Activated naive CD4-positive, alpha-beta T cell treated with anti-CD3 and anti-CD28 coated beads, Interleukin-2, amount 10 ng/mL, durations not matched to agents 7 days and 5 days (primary cell): ENCODE data around the gene PPP2R1A.

Experiments used
- CTCF ChIA-PET: fragments of 350-600 bp; sonication (Branson Sonifier 250); formaldehyde crosslinking; loops from one replicate; lab custom pipeline; 2021; ENCODE audit warnings: antibody characterized with exemption; lab: Charles Lee
- DNase-seq: peaks from one replicate; pipeline ENCODE4 v3.0.0-alpha.2; 2020
- H3K27ac Mint-ChIP-seq: one replicate; pipeline ENCODE4 v1.8.0; 2021; ENCODE audit warnings: mild to moderate bottlenecking, moderate library complexity, mixed read lengths
- H3K27me3 Mint-ChIP-seq: one replicate; pipeline ENCODE4 v1.8.0; 2021; ENCODE audit warnings: mild to moderate bottlenecking, mixed read lengths
- H3K36me3 Mint-ChIP-seq: one replicate; pipeline ENCODE4 v1.8.0; 2021; ENCODE audit warnings: mixed read lengths
- H3K4me1 Mint-ChIP-seq: one replicate; pipeline ENCODE4 v1.8.0; 2021; ENCODE audit warnings: mixed read lengths
- H3K4me3 Mint-ChIP-seq: one replicate; pipeline ENCODE4 v1.8.0; 2021; ENCODE audit warnings: mild to moderate bottlenecking, moderate library complexity, mixed read lengths
- H3K9me3 Mint-ChIP-seq: one replicate; pipeline ENCODE4 v1.8.0; 2021; ENCODE audit warnings: mixed read lengths

The PPP2R1A gene

DNA sequence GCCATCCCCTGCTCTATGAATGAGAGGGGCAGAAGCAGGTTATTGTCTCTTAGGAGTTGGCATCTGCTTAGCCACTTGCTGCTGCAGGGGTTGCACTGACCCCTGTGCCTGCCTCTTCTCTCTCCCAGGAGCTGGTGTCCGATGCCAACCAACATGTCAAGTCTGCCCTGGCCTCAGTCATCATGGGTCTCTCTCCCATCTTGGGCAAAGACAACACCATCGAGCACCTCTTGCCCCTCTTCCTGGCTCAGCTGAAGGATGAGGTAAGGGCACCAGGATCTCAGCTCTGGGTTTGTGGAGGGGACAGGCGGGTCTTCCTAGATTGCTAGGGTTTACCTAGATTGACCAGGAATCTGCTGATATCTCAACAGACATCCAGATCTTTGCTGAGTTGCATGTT is 26.5 kb downstream of the PPP2R1A start:
- no peak overlapping the region for H3K27ac Mint-ChIP-seq
- CTCF ChIA-PET, result no interaction called here

DNA sequence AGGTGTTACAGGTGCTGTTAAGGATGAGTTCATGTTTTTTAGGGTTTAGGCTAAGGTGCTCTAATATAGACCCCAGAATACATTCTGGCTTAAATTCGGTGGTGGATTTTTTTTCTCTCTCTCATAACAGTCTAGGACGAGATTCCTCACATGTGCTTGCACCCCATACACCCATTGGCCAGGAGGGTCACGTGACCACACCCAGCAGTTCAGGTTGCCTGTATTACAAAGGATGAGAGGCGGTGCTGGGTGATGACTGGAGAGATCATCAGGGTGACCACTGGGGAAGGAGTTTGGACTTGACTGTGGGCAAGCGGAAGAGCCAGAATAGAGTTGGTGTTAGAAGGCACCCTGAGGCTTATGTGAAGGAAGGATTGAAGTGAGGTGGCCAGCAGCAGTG is 27.7 kb downstream of the PPP2R1A start:
- H3K9me3 Mint-ChIP-seq, result no peaks in the 10 kb centered on the region
- H3K4me1 Mint-ChIP-seq, result no peaks in the 10 kb centered on the region
- DNase-seq, result no peak
- H3K27me3 Mint-ChIP-seq, result no peaks in the 10 kb centered on the region
- H3K4me3 Mint-ChIP-seq, result no peak overlapping the region
- peaks cover 81% of the 10 kb centered on the region for H3K36me3 Mint-ChIP-seq
- CTCF ChIA-PET, result no interaction called here
- H3K27ac Mint-ChIP-seq, result peak overlapping the region; percentile 13

More for the DNA sequence above, 26.5 kb downstream of the PPP2R1A start:
- H3K4me3 Mint-ChIP-seq, result no peak overlapping the region
- no peaks in the 10 kb centered on the region for H3K27me3 Mint-ChIP-seq
- DNase-seq, result no peak
- no peaks in the 10 kb centered on the region for H3K9me3 Mint-ChIP-seq
- no peaks in the 10 kb centered on the region for H3K4me1 Mint-ChIP-seq
- H3K36me3 Mint-ChIP-seq, result peaks cover 81% of the 10 kb centered on the region

DNA sequence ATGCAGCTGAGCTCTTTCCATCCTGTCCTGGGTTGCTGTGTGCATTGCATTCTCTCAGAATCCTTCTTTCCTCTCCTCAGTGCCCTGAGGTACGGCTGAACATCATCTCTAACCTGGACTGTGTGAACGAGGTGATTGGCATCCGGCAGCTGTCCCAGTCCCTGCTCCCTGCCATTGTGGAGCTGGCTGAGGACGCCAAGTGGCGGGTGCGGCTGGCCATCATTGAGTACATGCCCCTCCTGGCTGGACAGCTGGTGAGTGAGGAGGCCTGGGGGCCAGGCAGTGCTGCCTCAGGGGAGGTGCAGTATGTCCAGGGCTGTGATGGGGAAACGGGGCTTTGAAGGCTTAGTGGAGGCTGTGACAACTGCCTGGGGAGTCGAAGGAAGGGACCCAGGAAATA is 29.8 kb downstream of the PPP2R1A start:
- Mint-ChIP-seq H3K27ac (no peak overlapping the region), H3K4me1 (no peaks in the 10 kb centered on the region), H3K27me3 (no peaks in the 10 kb centered on the region), H3K4me3 (no peak overlapping the region), H3K9me3 (no peaks in the 10 kb centered on the region), H3K36me3 (peaks cover 82% of the 10 kb centered on the region)
- DNase-seq, result no peak
- CTCF ChIA-PET, result no interaction called here

GRCh38 chr19:52221031-52221430 is 31.2 kb downstream of the PPP2R1A start:
- Mint-ChIP-seq H3K27me3 (no peaks in the 10 kb centered on the region), H3K4me3 (no peak overlapping the region), H3K36me3 (peaks cover 82% of the 10 kb centered on the region), H3K4me1 (no peaks in the 10 kb centered on the region), H3K9me3 (no peaks in the 10 kb centered on the region), H3K27ac (no peak overlapping the region)
- DNase-seq, result no peak
- CTCF ChIA-PET, result no interaction called here

- Mint-ChIP-seq H3K27me3 (no peaks in the 10 kb centered on the region), H3K36me3 (peaks cover 84% of the 10 kb centered on the region), H3K4me1 (no peaks in the 10 kb centered on the region)
Observed at GRCh38 chr19:52221831-52222375, 32.1 kb downstream of the PPP2R1A start.

DNA sequence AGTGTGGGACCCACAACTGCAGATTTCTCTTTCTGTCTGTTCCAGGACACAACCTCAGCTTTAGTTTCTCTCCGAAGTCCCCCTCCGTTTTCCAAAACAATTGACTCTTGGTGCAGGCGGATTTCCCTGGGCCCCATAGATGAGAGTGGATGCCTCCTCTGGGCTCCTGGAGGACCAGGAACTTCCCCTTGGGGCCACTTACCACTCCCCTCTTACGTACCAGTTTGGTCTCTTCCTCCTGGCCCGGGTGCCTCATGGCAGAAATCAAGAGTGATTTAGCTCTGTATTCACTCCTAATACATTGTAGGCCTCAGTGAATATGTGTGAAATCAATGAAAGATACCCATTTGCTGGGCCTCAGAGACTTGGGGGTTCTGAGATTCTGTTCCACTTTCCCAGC is 34.4 kb downstream of the PPP2R1A start:
- no peaks in the 10 kb centered on the region for H3K4me1 Mint-ChIP-seq
- no peak overlapping the region for H3K27ac Mint-ChIP-seq
- no peaks in the 10 kb centered on the region for H3K9me3 Mint-ChIP-seq
- no peaks in the 10 kb centered on the region for H3K27me3 Mint-ChIP-seq
- peaks cover 87% of the 10 kb centered on the region for H3K36me3 Mint-ChIP-seq
- CTCF ChIA-PET, result interaction anchor here (1.0 kb wide), 1 partner anchor 13 kb away, joined by 3 read pairs; no protein-coding TSS in a partner anchor
- no peak overlapping the region for H3K4me3 Mint-ChIP-seq
- DNase-seq, result no peak

More at GRCh38 chr19:52221831-52222375, 32.1 kb downstream of the PPP2R1A start:
- Mint-ChIP-seq H3K9me3 (no peaks in the 10 kb centered on the region), H3K27ac (no peak overlapping the region), H3K4me3 (no peak overlapping the region)
- CTCF ChIA-PET, result no interaction called here
- no peak for DNase-seq

DNA sequence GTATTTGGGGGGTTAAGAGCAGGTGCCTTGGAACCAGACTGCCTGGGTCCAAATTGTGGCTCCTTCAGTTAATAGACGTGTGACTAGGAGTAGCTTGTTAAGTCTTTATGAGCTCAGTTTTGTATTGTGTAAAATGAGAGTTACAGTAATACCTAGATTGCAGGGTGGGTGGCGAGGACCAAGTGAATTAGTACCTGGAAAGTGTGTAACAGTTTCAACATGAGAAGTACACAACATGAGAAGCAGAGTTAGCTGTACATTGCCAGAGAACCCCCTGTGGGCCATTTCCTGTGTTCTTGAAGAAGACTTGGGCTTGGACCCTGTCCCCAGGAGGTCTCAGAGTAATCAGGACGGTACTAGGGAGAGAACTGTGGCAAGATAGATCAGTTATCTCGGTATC is 36.8 kb downstream of the PPP2R1A start:
- H3K4me3 Mint-ChIP-seq, result no peak overlapping the region
- H3K36me3 Mint-ChIP-seq, result peaks cover 68% of the 10 kb centered on the region
- H3K9me3 Mint-ChIP-seq, result no peaks in the 10 kb centered on the region
- CTCF ChIA-PET, result no interaction called here
- no peaks in the 10 kb centered on the region for H3K27me3 Mint-ChIP-seq
- no peak overlapping the region for H3K27ac Mint-ChIP-seq
- DNase-seq, result no peak
- no peaks in the 10 kb centered on the region for H3K4me1 Mint-ChIP-seq

GRCh38 chr19:52227196-52227940 is 37.5 kb downstream of the PPP2R1A start:
- CTCF ChIA-PET, result no interaction called here
- no peaks in the 10 kb centered on the region for H3K27me3 Mint-ChIP-seq
- no peak overlapping the region for H3K27ac Mint-ChIP-seq
- H3K4me3 Mint-ChIP-seq, result no peak overlapping the region
- H3K4me1 Mint-ChIP-seq, result no peaks in the 10 kb centered on the region
- H3K9me3 Mint-ChIP-seq, result no peaks in the 10 kb centered on the region
- DNase-seq, result no peak
- H3K36me3 Mint-ChIP-seq, result peaks cover 66% of the 10 kb centered on the region

DNA sequence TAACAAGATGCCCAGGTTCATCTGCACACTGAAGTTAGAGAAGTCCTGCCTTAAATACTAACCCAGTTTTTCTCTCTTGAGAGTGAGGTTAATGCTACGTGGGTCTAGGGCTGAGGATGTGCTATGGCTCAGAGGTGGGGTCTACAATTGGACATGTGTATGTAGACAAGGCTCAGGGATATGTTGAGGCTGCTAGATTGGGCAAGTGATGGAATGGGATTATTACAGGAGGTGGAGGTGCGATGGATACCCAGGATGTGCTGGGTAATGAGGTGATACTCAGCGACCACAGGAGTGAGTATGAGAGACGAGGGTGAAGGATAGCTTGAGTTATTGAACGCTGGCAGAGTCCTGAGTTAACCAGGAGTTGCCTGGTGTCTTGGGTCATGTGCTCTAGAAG is 38.1 kb downstream of the PPP2R1A start:
- Mint-ChIP-seq H3K4me1 (no peaks in the 10 kb centered on the region), H3K27ac (no peak overlapping the region), H3K36me3 (peaks cover 59% of the 10 kb centered on the region), H3K9me3 (no peaks in the 10 kb centered on the region), H3K27me3 (no peaks in the 10 kb centered on the region), H3K4me3 (no peak overlapping the region)
- DNase-seq, result no peak
- CTCF ChIA-PET, result interaction anchor here (1.0 kb wide), 1 partner anchor 9 kb away, joined by 4 read pairs; no protein-coding TSS in a partner anchor

DNA sequence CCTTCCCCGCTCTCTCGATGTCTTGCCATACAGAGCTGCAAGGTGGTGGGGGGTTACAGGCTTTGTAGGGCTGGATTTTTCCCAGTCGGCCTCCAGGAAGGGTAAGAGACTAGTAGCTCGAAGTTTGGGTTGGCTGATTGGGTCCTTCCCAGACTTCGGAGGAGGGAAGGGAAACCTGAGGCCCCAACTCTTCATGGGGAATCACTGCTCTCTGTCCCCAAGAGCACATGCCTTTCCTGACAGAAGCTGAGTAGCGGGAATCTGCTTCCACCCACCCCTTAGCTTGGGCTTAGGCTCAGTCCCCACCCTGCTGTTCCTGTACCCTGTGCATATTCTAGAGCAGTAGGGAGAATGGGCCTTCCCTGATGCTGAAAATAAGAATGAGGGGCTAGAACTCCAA is 39.7 kb downstream of the PPP2R1A start:
- Mint-ChIP-seq H3K4me3 (no peak overlapping the region), H3K4me1 (no peaks in the 10 kb centered on the region), H3K36me3 (peaks cover 44% of the 10 kb centered on the region), H3K9me3 (no peaks in the 10 kb centered on the region), H3K27me3 (no peaks in the 10 kb centered on the region), H3K27ac (no peak overlapping the region)
- CTCF ChIA-PET, result no interaction called here
- no peak for DNase-seq

- H3K4me3 Mint-ChIP-seq, result no peak overlapping the region
- H3K27ac Mint-ChIP-seq, result no peak overlapping the region
- CTCF ChIA-PET, result no interaction called here
- no peak for DNase-seq
- peaks cover 37% of the 10 kb centered on the region for H3K36me3 Mint-ChIP-seq
- no peaks in the 10 kb centered on the region for H3K27me3 Mint-ChIP-seq
- H3K4me1 Mint-ChIP-seq, result no peaks in the 10 kb centered on the region
- H3K9me3 Mint-ChIP-seq, result no peaks in the 10 kb centered on the region
Observed at GRCh38 chr19:52230685-52231084, 40.8 kb downstream of the PPP2R1A start.

DNA sequence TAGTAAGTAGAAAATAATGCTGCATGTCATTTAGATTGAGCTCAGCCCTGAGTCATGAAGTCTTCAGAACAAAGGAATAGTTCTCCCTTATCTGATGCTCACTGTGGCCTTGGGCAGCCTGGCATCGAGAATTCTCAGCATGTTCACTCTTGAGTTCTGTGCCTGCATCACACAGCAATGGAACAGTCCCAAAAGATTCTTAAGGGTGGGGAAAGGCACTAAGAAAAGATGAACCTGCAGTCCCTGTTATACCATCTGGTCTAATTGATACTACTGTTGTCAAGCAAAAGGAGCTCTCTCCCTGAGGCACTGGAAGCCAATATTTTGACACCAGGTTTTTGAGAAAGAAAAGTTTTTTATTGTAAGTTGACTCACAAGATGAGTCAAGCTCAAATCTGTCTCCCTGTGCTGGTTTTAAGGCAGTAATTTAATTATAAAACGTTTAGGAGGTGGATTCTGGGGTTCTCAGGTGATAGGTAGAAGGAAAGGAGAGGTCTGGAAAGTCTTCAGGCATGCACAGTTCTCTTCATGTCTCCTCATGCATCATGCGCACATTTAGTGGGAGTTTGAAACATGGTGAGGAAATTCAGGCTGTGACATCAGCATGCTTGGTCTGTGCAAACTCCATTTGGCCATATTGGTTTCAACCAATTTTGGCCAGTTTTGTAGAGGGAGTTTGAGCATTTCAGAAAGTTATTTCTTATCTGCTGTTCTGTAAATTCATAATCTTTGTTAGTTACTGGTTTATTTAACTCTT is 41.5 kb downstream of the PPP2R1A start:
- CTCF ChIA-PET, result interaction anchor here (0.7 kb wide), 1 partner anchor 9 kb away, joined by 3 read pairs; no protein-coding TSS in a partner anchor
- peaks cover 32% of the 10 kb centered on the region for H3K36me3 Mint-ChIP-seq
- no peaks in the 10 kb centered on the region for H3K9me3 Mint-ChIP-seq
- H3K27me3 Mint-ChIP-seq, result no peaks in the 10 kb centered on the region
- no peak overlapping the region for H3K4me3 Mint-ChIP-seq
- DNase-seq, result no peak
- no peaks in the 10 kb centered on the region for H3K4me1 Mint-ChIP-seq
- no peak overlapping the region for H3K27ac Mint-ChIP-seq

- CTCF ChIA-PET, result no interaction called here
- Mint-ChIP-seq H3K9me3 (no peaks in the 10 kb centered on the region), H3K27me3 (peaks cover 3% of the 10 kb centered on the region), H3K27ac (no peak overlapping the region), H3K4me3 (no peak overlapping the region), H3K4me1 (no peaks in the 10 kb centered on the region), H3K36me3 (peaks cover 6% of the 10 kb centered on the region)
- no peak for DNase-seq
Observed at GRCh38 chr19:52234406-52234805, 44.6 kb downstream of the PPP2R1A start.

- H3K27me3 Mint-ChIP-seq, result peaks cover 3% of the 10 kb centered on the region
- no peaks in the 10 kb centered on the region for H3K9me3 Mint-ChIP-seq
- CTCF ChIA-PET, result interaction anchor here (0.7 to 2.3 kb wide), 7 partner anchors 9 to 459 kb away, joined by 3 to 16 read pairs (median 4); partner anchors contain the start of genes ZNF432 and ZNF616
- no peaks in the 10 kb centered on the region for H3K4me1 Mint-ChIP-seq
- H3K4me3 Mint-ChIP-seq, result no peak overlapping the region
- no peak overlapping the region for H3K27ac Mint-ChIP-seq
- H3K36me3 Mint-ChIP-seq, result no peaks in the 10 kb centered on the region
- DNase-seq, result no peak
Observed at GRCh38 chr19:52237197-52237596, 47.3 kb downstream of the PPP2R1A start.
